ENCODE data around the gene EFS.

DNA sequence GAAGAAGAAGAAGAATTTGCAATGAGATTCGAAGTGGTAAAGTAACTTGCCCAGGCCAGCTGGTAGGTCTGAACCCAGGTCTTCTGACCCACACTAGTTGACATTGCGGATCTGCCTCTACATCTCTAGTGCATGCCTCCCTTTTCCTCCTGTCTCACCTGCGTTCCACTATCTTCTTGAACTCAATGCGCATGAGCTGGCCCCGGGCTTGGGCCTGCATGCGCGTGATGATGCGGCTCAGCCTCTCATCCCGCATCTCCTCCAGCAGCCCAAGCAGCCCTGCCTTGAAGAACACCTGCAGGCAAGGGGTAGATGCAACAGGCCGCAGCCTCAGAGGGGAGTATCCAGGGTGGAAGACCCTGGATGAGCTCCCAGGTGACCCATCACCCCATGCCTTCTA lies 31.2 kb upstream of the EFS start:
- TF ChIP-seq, protein P1, sequence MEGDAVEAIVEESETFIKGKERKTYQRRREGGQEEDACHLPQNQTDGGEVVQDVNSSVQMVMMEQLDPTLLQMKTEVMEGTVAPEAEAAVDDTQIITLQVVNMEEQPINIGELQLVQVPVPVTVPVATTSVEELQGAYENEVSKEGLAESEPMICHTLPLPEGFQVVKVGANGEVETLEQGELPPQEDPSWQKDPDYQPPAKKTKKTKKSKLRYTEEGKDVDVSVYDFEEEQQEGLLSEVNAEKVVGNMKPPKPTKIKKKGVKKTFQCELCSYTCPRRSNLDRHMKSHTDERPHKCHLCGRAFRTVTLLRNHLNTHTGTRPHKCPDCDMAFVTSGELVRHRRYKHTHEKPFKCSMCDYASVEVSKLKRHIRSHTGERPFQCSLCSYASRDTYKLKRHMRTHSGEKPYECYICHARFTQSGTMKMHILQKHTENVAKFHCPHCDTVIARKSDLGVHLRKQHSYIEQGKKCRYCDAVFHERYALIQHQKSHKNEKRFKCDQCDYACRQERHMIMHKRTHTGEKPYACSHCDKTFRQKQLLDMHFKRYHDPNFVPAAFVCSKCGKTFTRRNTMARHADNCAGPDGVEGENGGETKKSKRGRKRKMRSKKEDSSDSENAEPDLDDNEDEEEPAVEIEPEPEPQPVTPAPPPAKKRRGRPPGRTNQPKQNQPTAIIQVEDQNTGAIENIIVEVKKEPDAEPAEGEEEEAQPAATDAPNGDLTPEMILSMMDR (IDR thresholded peaks at IDR 0.05; ENCODE audit: borderline replicate concordance, extremely low read depth, low read length, poor library complexity, severe bottlenecking): no peak
- no peak for TF ChIP-seq EZH2 (IDR thresholded peaks at IDR 0.05; ENCODE audit: borderline replicate concordance, low read depth, low read length, severe bottlenecking)
